ENCODE measurements around the gene CYB561.

Gene CYB561

DNA sequence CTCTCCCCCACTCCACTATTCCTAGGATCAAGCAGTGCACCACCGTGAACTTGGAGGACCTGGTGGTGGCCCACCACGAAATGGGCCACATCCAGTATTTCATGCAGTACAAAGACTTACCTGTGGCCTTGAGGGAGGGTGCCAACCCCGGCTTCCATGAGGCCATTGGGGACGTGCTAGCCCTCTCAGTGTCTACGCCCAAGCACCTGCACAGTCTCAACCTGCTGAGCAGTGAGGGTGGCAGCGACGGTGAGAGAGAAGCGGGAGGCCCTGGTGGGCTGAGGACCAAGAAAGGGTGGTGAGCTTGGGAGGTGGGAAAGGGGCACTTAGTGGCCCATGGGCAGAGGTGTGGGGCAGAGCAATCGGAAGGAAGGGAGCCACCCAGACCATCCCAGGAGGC lies 47.3 kb upstream of the CYB561 start:
- H3K36me3 ChIP-seq (replicated peaks; ENCODE audit: insufficient read depth, low read length): no peaks in the 10 kb centered on the region
- no peaks in the 10 kb centered on the region for H3K9me2 ChIP-seq (replicated peaks; ENCODE audit: insufficient read depth, low read length)
- no peak overlapping the region for H3K4me3 ChIP-seq (ENCODE audit: low read length)
- TF ChIP-seq EZH2 (optimal IDR thresholded peaks at IDR 0.05; ENCODE audit: low read depth, low read length): no peak
- no peak for TF ChIP-seq EZH2phosphoT487 (IDR thresholded peaks at IDR 0.05; ENCODE audit: low read length)
- TF ChIP-seq, protein P1, sequence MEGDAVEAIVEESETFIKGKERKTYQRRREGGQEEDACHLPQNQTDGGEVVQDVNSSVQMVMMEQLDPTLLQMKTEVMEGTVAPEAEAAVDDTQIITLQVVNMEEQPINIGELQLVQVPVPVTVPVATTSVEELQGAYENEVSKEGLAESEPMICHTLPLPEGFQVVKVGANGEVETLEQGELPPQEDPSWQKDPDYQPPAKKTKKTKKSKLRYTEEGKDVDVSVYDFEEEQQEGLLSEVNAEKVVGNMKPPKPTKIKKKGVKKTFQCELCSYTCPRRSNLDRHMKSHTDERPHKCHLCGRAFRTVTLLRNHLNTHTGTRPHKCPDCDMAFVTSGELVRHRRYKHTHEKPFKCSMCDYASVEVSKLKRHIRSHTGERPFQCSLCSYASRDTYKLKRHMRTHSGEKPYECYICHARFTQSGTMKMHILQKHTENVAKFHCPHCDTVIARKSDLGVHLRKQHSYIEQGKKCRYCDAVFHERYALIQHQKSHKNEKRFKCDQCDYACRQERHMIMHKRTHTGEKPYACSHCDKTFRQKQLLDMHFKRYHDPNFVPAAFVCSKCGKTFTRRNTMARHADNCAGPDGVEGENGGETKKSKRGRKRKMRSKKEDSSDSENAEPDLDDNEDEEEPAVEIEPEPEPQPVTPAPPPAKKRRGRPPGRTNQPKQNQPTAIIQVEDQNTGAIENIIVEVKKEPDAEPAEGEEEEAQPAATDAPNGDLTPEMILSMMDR (IDR thresholded peaks at IDR 0.05; ENCODE audit: low read length): no peak
- H3F3A ChIP-seq (ENCODE audit: insufficient read depth, low read length): no peaks in the 10 kb centered on the region
- no peaks in the 10 kb centered on the region for H3K9me3 ChIP-seq (replicated peaks; ENCODE audit: insufficient read depth, low read length)
- no peaks in the 10 kb centered on the region for H3K79me2 ChIP-seq (ENCODE audit: low read length)
- no peaks in the 10 kb centered on the region for H4K20me1 ChIP-seq (ENCODE audit: insufficient read depth, low read length)
- peaks cover 69% of the 10 kb centered on the region for H3K27me3 ChIP-seq (replicated peaks; ENCODE audit: insufficient read depth, low read length)
- H3K9ac ChIP-seq (ENCODE audit: low read length): no peak overlapping the region
- H2AFZ ChIP-seq (ENCODE audit: low read length): no peak overlapping the region
- no peak for DNase-seq
- no peaks in the 10 kb centered on the region for H3K4me1 ChIP-seq (ENCODE audit: low read length)
- no peak overlapping the region for H3K4me2 ChIP-seq (ENCODE audit: low read depth, low read length)
- H3K27ac ChIP-seq (ENCODE audit: low read length): no peak overlapping the region

DNA sequence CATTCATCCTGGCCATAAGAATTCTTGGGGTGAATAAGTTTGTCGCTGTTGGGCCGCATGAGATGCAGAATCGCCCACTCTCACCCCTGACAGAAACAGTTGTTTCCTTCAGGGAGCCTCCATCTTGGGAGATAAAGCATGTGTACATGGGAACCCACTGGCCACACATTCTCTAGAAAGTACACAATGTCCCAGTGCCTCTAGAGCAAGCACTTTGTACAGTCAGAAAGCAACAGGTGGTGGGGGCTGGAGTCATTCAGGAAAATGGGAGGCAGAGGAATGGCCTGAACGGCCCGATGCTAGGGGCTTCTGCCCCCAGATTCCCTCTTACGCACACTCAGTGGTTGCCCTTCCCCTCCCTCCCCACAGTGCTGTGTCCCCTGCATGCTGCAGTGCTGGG lies 46.8 kb upstream of the CYB561 start:
- Histone ChIP-seq H3K79me2 (ENCODE audit: low read length) (no peaks in the 10 kb centered on the region), H3F3A (ENCODE audit: insufficient read depth, low read length) (no peaks in the 10 kb centered on the region), H3K27ac (ENCODE audit: low read length) (no peak overlapping the region), H3K27me3 (replicated peaks; ENCODE audit: insufficient read depth, low read length) (peaks cover 72% of the 10 kb centered on the region), H3K9me2 (replicated peaks; ENCODE audit: insufficient read depth, low read length) (no peaks in the 10 kb centered on the region), H3K9me3 (replicated peaks; ENCODE audit: insufficient read depth, low read length) (no peaks in the 10 kb centered on the region), H3K4me2 (ENCODE audit: low read depth, low read length) (no peak overlapping the region), H3K36me3 (replicated peaks; ENCODE audit: insufficient read depth, low read length) (no peaks in the 10 kb centered on the region), H4K20me1 (ENCODE audit: insufficient read depth, low read length) (no peaks in the 10 kb centered on the region), H2AFZ (ENCODE audit: low read length) (no peak overlapping the region), H3K9ac (ENCODE audit: low read length) (no peak overlapping the region), H3K4me1 (ENCODE audit: low read length) (no peaks in the 10 kb centered on the region), H3K4me3 (ENCODE audit: low read length) (no peak overlapping the region)
- no peak for DNase-seq
- TF ChIP-seq EZH2 (optimal IDR thresholded peaks at IDR 0.05; ENCODE audit: low read depth, low read length): no peak
- TF ChIP-seq, protein P1 (IDR thresholded peaks at IDR 0.05; ENCODE audit: low read length): no peak
- no peak for TF ChIP-seq EZH2phosphoT487 (IDR thresholded peaks at IDR 0.05; ENCODE audit: low read length)

DNA sequence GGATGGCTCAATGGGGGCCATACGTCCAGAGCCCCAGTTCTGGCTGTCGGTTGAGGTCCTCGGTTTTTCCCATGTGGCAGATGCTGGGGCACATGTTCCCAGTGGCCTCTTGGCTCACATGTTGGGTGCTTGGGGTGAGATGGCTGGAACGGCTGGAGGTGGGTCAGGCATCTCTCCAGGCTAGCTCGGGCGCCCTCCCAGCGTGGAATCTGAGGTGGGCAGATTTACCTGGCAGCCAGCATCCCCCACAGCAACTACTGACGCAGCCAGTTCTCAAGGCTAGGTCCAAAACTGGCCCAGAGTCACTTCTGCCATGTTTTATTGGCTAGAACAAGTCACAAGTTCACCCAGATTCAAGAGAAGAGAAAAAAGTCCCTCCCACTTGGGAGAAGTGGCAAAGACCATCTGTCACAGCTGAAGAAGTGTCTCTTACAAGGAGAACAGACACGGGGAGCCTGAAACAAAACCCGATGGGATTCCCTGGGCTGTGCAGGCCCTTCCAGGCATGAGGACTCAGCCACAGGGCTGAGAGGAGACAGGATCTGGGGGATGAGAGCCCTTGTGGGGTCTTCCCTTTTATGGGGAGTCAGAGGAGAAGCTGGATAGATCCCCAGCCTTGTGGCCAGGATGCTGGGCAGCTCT lies 46.0 kb upstream of the CYB561 start:
- H3F3A ChIP-seq (ENCODE audit: insufficient read depth, low read length): no peaks in the 10 kb centered on the region
- H3K27ac ChIP-seq (ENCODE audit: low read length): no peak overlapping the region
- no peak for DNase-seq
- H3K4me1 ChIP-seq (ENCODE audit: low read length): no peaks in the 10 kb centered on the region
- no peaks in the 10 kb centered on the region for H4K20me1 ChIP-seq (ENCODE audit: insufficient read depth, low read length)
- H3K9ac ChIP-seq (ENCODE audit: low read length): no peak overlapping the region
- TF ChIP-seq EZH2phosphoT487 (IDR thresholded peaks at IDR 0.05; ENCODE audit: low read length) (no peak), EZH2 (optimal IDR thresholded peaks at IDR 0.05; ENCODE audit: low read depth, low read length) (no peak)
- TF ChIP-seq, protein P1 (IDR thresholded peaks at IDR 0.05; ENCODE audit: low read length): no peak
- H3K27me3 ChIP-seq (replicated peaks; ENCODE audit: insufficient read depth, low read length): peaks cover 81% of the 10 kb centered on the region
- H3K4me3 ChIP-seq (ENCODE audit: low read length): no peak overlapping the region
- H3K9me2 ChIP-seq (replicated peaks; ENCODE audit: insufficient read depth, low read length): no peaks in the 10 kb centered on the region
- no peak overlapping the region for H2AFZ ChIP-seq (ENCODE audit: low read length)
- H3K9me3 ChIP-seq (replicated peaks; ENCODE audit: insufficient read depth, low read length): no peaks in the 10 kb centered on the region
- H3K4me2 ChIP-seq (ENCODE audit: low read depth, low read length): no peak overlapping the region
- H3K36me3 ChIP-seq (replicated peaks; ENCODE audit: insufficient read depth, low read length): no peaks in the 10 kb centered on the region
- H3K79me2 ChIP-seq (ENCODE audit: low read length): no peaks in the 10 kb centered on the region

Measured in MM.1S (cell line).